Activated naive CD8-positive, alpha-beta T cell treated with anti-CD3 and anti-CD28 coated beads for 36 hours (primary cell): ENCODE measurements around the gene DOLPP1. TPM values are rescaled to one million over a fixed set of nuclear protein-coding genes. Genes with fewer than 3 reads are reported as not detected.
"Not testable (repeated sequence)": the region's sequence is repeated elsewhere in the genome, so short reads cannot be mapped to it uniquely, and the experiment has no call there.

Experiments used
- DNase-seq: peaks from one replicate; pipeline ENCODE4 v3.0.0; 2021
- H3K27ac Mint-ChIP-seq: one replicate; pipeline ENCODE4 v1.8.0; 2022; ENCODE audit warnings: mild to moderate bottlenecking, moderate library complexity, mixed read lengths
- H3K27me3 Mint-ChIP-seq: one replicate; pipeline ENCODE4 v1.8.0; 2022; ENCODE audit warnings: mild to moderate bottlenecking, mixed read lengths
- H3K36me3 Mint-ChIP-seq: one replicate; pipeline ENCODE4 v1.8.0; 2021; ENCODE audit warnings: mild to moderate bottlenecking, mixed read lengths
- H3K4me1 Mint-ChIP-seq: one replicate; pipeline ENCODE4 v1.8.0; 2021; ENCODE audit warnings: mixed read lengths
- H3K4me3 Mint-ChIP-seq: one replicate; pipeline ENCODE4 v1.8.0; 2022; ENCODE audit warnings: mild to moderate bottlenecking, moderate library complexity, mixed read lengths
- H3K9me3 Mint-ChIP-seq: one replicate; pipeline ENCODE4 v1.8.0; 2022; ENCODE audit warnings: mixed read lengths
- total RNA-seq, 2 experiments: library from RNA; stranded (reverse); gene quantifications; one replicate each; pipeline ENCODE4 v1.2.3, GENCODE V29; 2021

DOLPP1 gene
- total RNA-seq, 2 experiments from 2014 or later, result 17.7 to 20.8 TPM

DNA sequence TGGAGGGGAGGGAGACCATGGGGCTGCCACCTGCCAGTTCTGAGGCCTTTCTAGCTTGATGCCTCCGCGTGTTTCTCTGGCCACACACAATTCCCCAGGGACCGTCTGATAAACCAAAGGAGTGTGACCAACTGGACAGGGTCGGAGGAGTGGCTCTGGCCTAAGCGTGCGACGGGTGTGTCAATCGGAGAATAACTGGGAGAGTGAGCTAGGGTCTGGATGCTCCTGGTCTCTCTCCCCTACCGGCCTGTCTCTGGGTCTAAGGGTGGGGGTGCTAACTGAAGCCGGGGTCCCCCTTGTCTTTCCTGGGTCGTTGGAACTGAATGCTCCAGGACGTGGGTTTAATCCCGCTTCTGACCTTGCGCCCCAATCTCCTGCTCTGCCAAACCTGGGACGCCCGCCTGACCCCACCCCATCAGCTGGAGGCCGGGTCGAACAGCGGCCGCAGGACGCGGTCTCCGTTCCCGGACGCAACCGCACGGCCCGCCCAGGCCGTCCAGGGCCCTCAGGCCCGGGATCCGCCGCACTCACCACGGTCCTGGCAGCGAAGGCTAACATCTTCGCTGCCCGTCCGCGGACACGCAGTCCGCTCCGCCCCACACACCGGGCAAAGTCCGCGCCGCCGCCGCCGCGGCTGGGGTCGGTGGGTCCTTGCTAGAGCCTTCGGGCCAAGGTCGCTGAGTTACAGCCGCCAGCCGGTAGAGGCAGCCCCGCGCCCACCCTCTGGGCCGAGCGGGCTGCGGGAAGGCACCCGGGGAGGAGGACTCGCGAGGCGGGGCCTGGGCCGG, 29.2 kb downstream of the DOLPP1 start:
- H3K36me3 Mint-ChIP-seq, result no peaks in the 10 kb centered on the region
- H3K27ac Mint-ChIP-seq, result no peak overlapping the region
- H3K4me1 Mint-ChIP-seq, result peaks cover 30% of the 10 kb centered on the region
- no peaks in the 10 kb centered on the region for H3K27me3 Mint-ChIP-seq
- peak overlapping the region; percentile 95 for H3K4me3 Mint-ChIP-seq
- no peaks in the 10 kb centered on the region for H3K9me3 Mint-ChIP-seq
- DNase-seq, result no peak

DNA sequence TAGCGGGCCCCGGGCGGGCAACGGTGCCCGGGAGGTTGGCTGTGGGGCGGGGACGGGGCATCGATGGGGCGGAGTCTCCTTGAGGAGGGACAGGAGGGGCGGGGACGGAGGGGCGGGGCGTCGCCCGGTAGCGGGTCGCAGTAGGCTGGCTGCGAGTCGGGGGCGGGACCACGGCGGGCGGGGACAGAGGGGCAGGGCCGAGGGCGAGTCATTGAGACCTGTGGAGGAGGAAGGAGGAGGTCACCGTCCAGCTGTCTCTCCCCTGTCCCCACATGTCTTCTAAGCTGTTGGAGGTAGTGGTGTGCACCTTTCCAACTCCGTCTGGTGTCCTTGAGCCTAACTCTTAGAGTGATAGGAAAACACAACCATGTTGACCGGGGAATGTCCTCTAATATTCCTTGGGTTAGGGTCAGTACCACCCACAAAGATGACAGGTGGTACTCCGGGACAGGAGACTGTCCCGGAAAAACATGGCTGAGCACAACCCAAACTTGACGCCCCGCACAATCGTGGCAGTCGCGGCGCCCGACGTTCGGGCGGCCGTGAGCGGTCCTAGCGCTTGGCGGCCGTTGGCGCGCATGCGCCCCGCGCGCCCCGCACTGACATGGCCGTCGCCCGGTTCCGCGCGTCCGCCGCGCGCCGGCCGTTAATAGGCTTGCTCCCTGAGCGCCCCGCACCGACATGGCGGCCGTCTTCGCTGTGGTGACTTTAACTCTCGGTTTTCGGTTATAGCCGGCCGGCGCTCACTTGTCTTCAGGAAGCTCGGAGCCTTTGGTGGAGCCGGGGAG, 30.0 kb downstream of the DOLPP1 start, which contains the start of the genes CRAT and PTPA:
TSS of gene CRAT (minus strand) at position 54 of the 788 bp plus-strand sequence. CDS start 284 bp downstream, outside the sequence.
TSS of gene PTPA (plus strand) at position 676 of the 788 bp plus-strand sequence. CDS start 186 bp downstream, outside the sequence.
- no peaks in the 10 kb centered on the region for H3K9me3 Mint-ChIP-seq
- DNase-seq, result peak; percentile 95
- H3K27me3 Mint-ChIP-seq, result no peaks in the 10 kb centered on the region
- H3K4me3 Mint-ChIP-seq, result peak within 1 kb of the TSS; percentile 95
- H3K36me3 Mint-ChIP-seq, result no peaks in the 10 kb centered on the region
- H3K4me1 Mint-ChIP-seq, result peaks cover 33% of the 10 kb centered on the region
- peak within 1 kb of the TSS; percentile 93 for H3K27ac Mint-ChIP-seq

GRCh38 chr9:129111528-129112151, 30.7 kb downstream of the DOLPP1 start:
- Mint-ChIP-seq H3K9me3 (no peaks in the 10 kb centered on the region), H3K36me3 (no peaks in the 10 kb centered on the region), H3K27ac (peak overlapping the region; percentile 93), H3K4me1 (peaks cover 33% of the 10 kb centered on the region), H3K4me3 (peak overlapping the region; percentile 95), H3K27me3 (no peaks in the 10 kb centered on the region)
- DNase-seq, result peak; percentile 40

DNA sequence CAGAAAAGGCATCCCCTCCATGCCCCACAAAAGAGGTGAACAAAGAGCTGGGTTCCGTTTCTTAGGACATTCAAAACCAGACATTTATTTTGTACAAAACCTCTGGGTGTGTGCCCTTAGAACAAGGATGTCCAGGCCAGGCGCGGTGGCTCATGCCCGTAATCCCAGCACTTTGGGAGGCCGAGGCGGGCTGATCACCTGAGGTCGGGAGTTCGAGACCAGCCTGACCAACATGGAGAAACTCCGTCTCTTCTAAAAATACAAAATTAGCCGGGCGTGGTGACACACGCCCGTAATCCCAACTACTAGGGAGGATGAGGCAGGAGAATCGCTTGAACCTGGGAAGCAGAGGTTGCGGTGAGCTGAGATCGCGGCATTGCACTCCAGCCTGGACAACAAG, 31.6 kb downstream of the DOLPP1 start:
- peak overlapping the region; percentile 95 for H3K4me3 Mint-ChIP-seq
- peaks cover 33% of the 10 kb centered on the region for H3K4me1 Mint-ChIP-seq
- not testable (repeated sequence) for H3K27me3 Mint-ChIP-seq, H3K27ac Mint-ChIP-seq, H3K36me3 Mint-ChIP-seq, H3K9me3 Mint-ChIP-seq, DNase-seq

DNA sequence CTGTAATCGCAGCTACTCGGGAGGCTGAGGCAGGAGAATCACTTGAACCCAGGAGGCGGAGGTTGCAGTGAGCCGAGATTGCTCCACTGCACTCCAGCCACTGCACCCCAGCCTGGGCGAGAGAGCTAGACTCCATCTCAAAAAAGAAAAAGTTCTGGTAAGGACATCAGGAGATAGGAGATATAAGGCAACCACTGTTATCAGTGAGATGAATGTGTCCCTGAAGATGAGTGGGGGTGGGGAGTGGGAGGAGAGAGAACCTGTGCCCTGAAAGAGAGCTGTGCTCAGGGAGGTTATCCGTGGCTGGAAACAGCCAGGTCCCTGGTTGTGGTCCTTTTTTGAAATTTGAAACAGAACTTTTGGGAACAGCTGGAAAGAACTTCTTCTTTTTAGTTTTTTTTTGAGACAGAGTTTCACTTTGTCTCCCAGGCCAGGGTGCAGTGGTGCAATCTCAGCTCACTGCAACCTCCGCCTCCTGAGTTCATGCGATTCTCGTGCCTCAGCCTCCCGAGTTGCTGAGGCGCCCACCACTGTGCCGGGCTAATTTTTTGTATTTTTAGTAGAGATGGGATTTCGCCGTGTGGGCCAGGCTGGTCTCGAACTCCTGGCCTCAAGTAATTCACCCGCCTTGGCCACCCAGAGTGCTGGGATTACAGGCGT, 32.9 kb downstream of the DOLPP1 start:
- H3K4me3 Mint-ChIP-seq, result no peak overlapping the region
- H3K4me1 Mint-ChIP-seq, result peaks cover 33% of the 10 kb centered on the region
- peaks cover 3% of the 10 kb centered on the region for H3K36me3 Mint-ChIP-seq
- H3K27ac Mint-ChIP-seq, result no peak overlapping the region
- no peak for DNase-seq
- H3K9me3 Mint-ChIP-seq, result no peaks in the 10 kb centered on the region
- H3K27me3 Mint-ChIP-seq, result no peaks in the 10 kb centered on the region

- no peaks in the 10 kb centered on the region for H3K9me3 Mint-ChIP-seq
- no peak overlapping the region for H3K4me3 Mint-ChIP-seq
- no peak overlapping the region for H3K27ac Mint-ChIP-seq
- H3K27me3 Mint-ChIP-seq, result no peaks in the 10 kb centered on the region
- peaks cover 13% of the 10 kb centered on the region for H3K4me1 Mint-ChIP-seq
- peaks cover 9% of the 10 kb centered on the region for H3K36me3 Mint-ChIP-seq
- no peak for DNase-seq
Measured at GRCh38 chr9:129118799-129119198, 37.9 kb downstream of the DOLPP1 start.

GRCh38 chr9:129121483-129121882, 40.6 kb downstream of the DOLPP1 start:
- Mint-ChIP-seq H3K36me3 (peaks cover 9% of the 10 kb centered on the region), H3K9me3 (no peaks in the 10 kb centered on the region), H3K4me1 (no peaks in the 10 kb centered on the region), H3K4me3 (no peak overlapping the region), H3K27ac (no peak overlapping the region), H3K27me3 (no peaks in the 10 kb centered on the region)
- DNase-seq, result no peak

- no peak overlapping the region for H3K27ac Mint-ChIP-seq
- H3K27me3 Mint-ChIP-seq, result no peaks in the 10 kb centered on the region
- H3K4me3 Mint-ChIP-seq, result no peak overlapping the region
- peaks cover 9% of the 10 kb centered on the region for H3K36me3 Mint-ChIP-seq
- no peaks in the 10 kb centered on the region for H3K4me1 Mint-ChIP-seq
- no peaks in the 10 kb centered on the region for H3K9me3 Mint-ChIP-seq
- DNase-seq, result no peak
Measured at GRCh38 chr9:129122133-129122532, 41.2 kb downstream of the DOLPP1 start.

- H3K27me3 Mint-ChIP-seq, H3K4me1 Mint-ChIP-seq, DNase-seq, H3K9me3 Mint-ChIP-seq, H3K4me3 Mint-ChIP-seq, H3K27ac Mint-ChIP-seq, H3K36me3 Mint-ChIP-seq: not testable (repeated sequence)
Measured at GRCh38 chr9:129122976-129123375, 42.1 kb downstream of the DOLPP1 start.

GRCh38 chr9:129124506-129125069, 43.7 kb downstream of the DOLPP1 start:
- H3K27me3 Mint-ChIP-seq, result no peaks in the 10 kb centered on the region
- DNase-seq, result no peak
- peaks cover 5% of the 10 kb centered on the region for H3K36me3 Mint-ChIP-seq
- no peaks in the 10 kb centered on the region for H3K9me3 Mint-ChIP-seq
- H3K27ac Mint-ChIP-seq, result no peak overlapping the region
- H3K4me1 Mint-ChIP-seq, result no peaks in the 10 kb centered on the region
- no peak overlapping the region for H3K4me3 Mint-ChIP-seq

DNA sequence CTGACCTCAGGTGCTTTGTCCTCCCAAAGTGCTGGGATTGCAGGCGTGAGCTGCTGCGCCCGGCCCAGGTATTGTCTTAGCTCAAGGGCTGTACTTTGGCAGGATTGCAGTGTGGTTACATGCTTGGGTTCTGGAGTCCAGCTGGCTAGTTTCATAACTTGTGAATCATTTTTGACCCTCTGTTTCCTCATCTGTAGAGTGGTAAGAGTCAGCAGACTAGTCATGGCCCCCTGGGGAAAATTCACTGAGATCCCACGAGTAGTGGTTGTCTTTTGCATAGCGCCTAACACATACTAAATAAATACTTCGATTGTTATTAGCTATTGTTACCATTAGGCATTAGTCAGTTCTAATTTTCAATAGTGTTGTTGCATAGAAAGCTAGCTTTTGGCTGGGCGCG, 44.6 kb downstream of the DOLPP1 start:
- Mint-ChIP-seq H3K36me3 (peaks cover 5% of the 10 kb centered on the region), H3K27ac (no peak overlapping the region), H3K27me3 (no peaks in the 10 kb centered on the region), H3K9me3 (no peaks in the 10 kb centered on the region), H3K4me3 (no peak overlapping the region), H3K4me1 (no peaks in the 10 kb centered on the region)
- no peak for DNase-seq

DNA sequence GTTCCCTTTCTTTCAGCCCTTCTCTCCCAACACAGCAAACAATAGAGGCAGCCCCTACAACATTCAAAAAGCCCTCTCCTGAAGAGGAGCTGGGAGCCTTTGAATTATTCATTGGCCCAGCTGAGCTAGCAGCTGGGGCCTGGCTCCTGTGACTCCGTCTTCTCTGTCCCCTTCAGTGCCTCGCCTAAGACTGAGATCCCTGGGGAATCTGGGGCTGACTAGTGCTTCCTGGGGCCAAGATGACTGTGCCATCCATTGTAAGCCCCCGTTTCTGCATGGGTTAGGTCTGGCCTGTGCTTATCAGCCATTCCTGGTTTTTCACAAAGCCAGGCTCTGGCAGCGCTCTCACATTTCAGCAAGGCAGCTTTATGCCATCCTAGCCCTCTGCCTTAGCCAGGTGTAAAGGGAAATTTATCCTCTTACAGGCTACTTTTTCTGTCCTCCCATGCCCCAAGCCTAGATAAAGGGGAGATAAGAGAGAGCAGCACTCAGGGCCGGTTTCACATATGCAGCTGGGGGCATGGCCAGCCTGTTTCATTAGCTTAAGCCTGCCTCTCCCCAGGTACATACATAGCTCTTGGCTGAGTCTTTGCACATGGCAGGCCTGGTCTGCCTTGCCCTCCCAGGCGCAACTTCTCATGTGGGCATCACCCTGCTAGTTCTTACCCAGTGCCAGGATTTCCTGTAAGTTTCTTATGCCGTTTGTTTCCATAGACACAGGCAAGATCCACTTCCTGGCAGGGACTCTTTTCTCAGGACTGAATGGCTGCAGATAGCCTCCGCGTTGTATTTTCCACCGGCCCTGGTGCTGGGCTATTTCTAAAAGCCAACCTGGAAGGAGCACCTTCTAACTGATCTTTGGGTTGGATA, 46.1 kb downstream of the DOLPP1 start:
- Mint-ChIP-seq H3K4me3 (no peak overlapping the region), H3K27me3 (no peaks in the 10 kb centered on the region), H3K4me1 (peaks cover 5% of the 10 kb centered on the region), H3K36me3 (peaks cover 12% of the 10 kb centered on the region), H3K9me3 (no peaks in the 10 kb centered on the region), H3K27ac (no peak overlapping the region)
- DNase-seq, result no peak

- Mint-ChIP-seq H3K4me3 (no peak overlapping the region), H3K9me3 (no peaks in the 10 kb centered on the region), H3K36me3 (peaks cover 14% of the 10 kb centered on the region), H3K4me1 (peaks cover 6% of the 10 kb centered on the region), H3K27me3 (no peaks in the 10 kb centered on the region), H3K27ac (no peak overlapping the region)
- no peak for DNase-seq
Measured at GRCh38 chr9:129128689-129129088, 47.8 kb downstream of the DOLPP1 start.

DNA sequence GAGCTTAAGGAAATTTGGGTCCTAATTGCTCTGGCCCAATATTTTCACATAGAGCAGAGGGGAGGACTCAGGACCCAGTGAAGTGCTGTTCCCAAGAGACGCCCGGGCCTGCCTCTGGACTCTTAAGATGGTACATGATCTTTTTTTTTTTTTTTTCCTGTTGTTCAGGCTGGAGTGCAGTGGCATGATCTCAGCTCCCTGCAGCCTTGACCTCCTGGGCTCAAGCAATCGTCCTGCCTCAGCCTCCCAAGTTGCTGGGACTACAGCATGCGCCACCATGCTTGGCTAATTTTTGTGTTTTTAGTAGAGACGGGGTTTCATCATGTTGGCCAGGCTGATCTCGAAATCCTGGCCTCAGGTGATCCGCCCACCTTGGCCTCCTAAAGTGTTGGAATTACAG, 49.4 kb downstream of the DOLPP1 start:
- peaks cover 14% of the 10 kb centered on the region for H3K36me3 Mint-ChIP-seq
- not testable (repeated sequence) for H3K27me3 Mint-ChIP-seq, H3K4me3 Mint-ChIP-seq, H3K9me3 Mint-ChIP-seq, H3K27ac Mint-ChIP-seq, DNase-seq, H3K4me1 Mint-ChIP-seq
